Neural cell (in vitro differentiated cells): ENCODE measurements around the gene PTPN9.

ENCODE experiments used
- EZH2 ChIP-seq: fragments of 200-600, 300-800 bp; shearing (Covaris generic), sonication (generic); IDR thresholded peaks from 2 replicates; pipeline ENCODE4 v1.6.1; 2014; ENCODE audit warnings: antibody characterized with exemption, low read length, borderline replicate concordance, mild to moderate bottlenecking; ENCODE audit not compliant: insufficient read depth, poor library complexity, severe bottlenecking
- MXI1 ChIP-seq: fragments of 450-650 bp; conservative IDR thresholded peaks from 2 replicates; pipeline ENCODE4 v1.6.1; 2014; ENCODE audit warnings: antibody characterized with exemption, mild to moderate bottlenecking; ENCODE audit not compliant: poor library complexity, severe bottlenecking
- POLR2AphosphoS5 ChIP-seq: IDR thresholded peaks from 2 replicates; pipeline ENCODE4 v1.6.1; 2012
- RAD21 ChIP-seq: fragments of 450-650 bp; conservative IDR thresholded peaks from 2 replicates; pipeline ENCODE4 v1.6.1; 2014; ENCODE audit warnings: antibody characterized with exemption, mild to moderate bottlenecking, moderate library complexity
- SMC3 ChIP-seq: fragments of 450-650 bp; conservative IDR thresholded peaks from 2 replicates; pipeline ENCODE4 v1.6.1; 2014; ENCODE audit warnings: antibody characterized with exemption, mild to moderate bottlenecking, moderate library complexity; ENCODE audit not compliant: poor library complexity
- TF ChIP-seq, protein P1 (sequence below): fragments of 450-650 bp; IDR thresholded peaks from 2 replicates; pipeline ENCODE4 v1.5.1; 2014; ENCODE audit warnings: antibody characterized with exemption, mild to moderate bottlenecking, moderate library complexity; ENCODE audit not compliant: poor library complexity, severe bottlenecking
- TF ChIP-seq, protein P2 (sequence below): IDR thresholded peaks from 2 replicates; pipeline ENCODE4 v1.6.1; 2012; ENCODE audit warnings: borderline replicate concordance

DNA sequence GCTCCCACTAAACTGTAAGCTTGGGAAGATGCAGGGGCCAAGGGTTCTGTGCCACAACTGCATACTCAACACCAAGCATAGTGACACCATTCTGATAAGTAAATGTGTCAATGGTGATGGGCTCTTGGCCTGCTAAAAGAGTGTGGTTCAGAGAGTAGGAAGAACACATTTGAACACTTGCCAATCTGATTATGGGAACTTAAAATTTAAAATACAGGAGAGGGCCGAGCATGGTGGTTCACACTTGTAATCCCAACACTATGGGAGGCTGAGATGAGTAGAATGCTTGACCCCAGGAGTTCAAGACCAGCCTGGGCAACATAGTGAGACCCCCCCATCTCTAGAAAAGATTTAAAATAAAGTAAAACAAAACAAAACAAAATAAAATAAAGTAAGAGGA is 34.1 kb downstream of the PTPN9 start:
- TF ChIP-seq, protein P1, sequence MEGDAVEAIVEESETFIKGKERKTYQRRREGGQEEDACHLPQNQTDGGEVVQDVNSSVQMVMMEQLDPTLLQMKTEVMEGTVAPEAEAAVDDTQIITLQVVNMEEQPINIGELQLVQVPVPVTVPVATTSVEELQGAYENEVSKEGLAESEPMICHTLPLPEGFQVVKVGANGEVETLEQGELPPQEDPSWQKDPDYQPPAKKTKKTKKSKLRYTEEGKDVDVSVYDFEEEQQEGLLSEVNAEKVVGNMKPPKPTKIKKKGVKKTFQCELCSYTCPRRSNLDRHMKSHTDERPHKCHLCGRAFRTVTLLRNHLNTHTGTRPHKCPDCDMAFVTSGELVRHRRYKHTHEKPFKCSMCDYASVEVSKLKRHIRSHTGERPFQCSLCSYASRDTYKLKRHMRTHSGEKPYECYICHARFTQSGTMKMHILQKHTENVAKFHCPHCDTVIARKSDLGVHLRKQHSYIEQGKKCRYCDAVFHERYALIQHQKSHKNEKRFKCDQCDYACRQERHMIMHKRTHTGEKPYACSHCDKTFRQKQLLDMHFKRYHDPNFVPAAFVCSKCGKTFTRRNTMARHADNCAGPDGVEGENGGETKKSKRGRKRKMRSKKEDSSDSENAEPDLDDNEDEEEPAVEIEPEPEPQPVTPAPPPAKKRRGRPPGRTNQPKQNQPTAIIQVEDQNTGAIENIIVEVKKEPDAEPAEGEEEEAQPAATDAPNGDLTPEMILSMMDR = no peak
- TF ChIP-seq, protein P2, sequence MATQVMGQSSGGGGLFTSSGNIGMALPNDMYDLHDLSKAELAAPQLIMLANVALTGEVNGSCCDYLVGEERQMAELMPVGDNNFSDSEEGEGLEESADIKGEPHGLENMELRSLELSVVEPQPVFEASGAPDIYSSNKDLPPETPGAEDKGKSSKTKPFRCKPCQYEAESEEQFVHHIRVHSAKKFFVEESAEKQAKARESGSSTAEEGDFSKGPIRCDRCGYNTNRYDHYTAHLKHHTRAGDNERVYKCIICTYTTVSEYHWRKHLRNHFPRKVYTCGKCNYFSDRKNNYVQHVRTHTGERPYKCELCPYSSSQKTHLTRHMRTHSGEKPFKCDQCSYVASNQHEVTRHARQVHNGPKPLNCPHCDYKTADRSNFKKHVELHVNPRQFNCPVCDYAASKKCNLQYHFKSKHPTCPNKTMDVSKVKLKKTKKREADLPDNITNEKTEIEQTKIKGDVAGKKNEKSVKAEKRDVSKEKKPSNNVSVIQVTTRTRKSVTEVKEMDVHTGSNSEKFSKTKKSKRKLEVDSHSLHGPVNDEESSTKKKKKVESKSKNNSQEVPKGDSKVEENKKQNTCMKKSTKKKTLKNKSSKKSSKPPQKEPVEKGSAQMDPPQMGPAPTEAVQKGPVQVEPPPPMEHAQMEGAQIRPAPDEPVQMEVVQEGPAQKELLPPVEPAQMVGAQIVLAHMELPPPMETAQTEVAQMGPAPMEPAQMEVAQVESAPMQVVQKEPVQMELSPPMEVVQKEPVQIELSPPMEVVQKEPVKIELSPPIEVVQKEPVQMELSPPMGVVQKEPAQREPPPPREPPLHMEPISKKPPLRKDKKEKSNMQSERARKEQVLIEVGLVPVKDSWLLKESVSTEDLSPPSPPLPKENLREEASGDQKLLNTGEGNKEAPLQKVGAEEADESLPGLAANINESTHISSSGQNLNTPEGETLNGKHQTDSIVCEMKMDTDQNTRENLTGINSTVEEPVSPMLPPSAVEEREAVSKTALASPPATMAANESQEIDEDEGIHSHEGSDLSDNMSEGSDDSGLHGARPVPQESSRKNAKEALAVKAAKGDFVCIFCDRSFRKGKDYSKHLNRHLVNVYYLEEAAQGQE = no peak
- TF ChIP-seq RAD21 = no peak
- TF ChIP-seq EZH2 = no peak
- no peak for TF ChIP-seq SMC3
- TF ChIP-seq POLR2AphosphoS5 = no peak
- TF ChIP-seq MXI1 = no peak
